Testis (tissue), 2 donors: ENCODE results near the gene KRTAP10-8.

Experiments used
- CTCF ChIP-seq, 3 experiments: fragments of 450-650 bp in 2 of 3; fragments of 200-600 bp in 1 of 3; sonication (generic) in 1 of 3; IDR thresholded peaks; one replicate each; pipeline ENCODE4 v1.5.1; 2016 to 2019; ENCODE audit warnings: antibody characterized with exemption in 3 of 3, mild to moderate bottlenecking in 2 of 3, moderate library complexity in 1 of 3
- POLR2A ChIP-seq: fragments of 450-650 bp; IDR thresholded peaks from one replicate; pipeline ENCODE4 v1.6.1; 2017; ENCODE audit warnings: antibody characterized with exemption, mild to moderate bottlenecking, moderate library complexity

GRCh38 chr21:44616591-44616926 is 4.7 kb downstream of the KRTAP10-8 start:
- TF ChIP-seq CTCF (IDR thresholded peaks at IDR 0.05) (no peak), POLR2A (no peak)
